Adrenal gland (tissue), 12 donors: ENCODE data around the gene PTGFRN. TPM values are rescaled to one million over a fixed set of nuclear protein-coding genes. Genes with fewer than 3 reads are reported as not detected.

Experiments used
- DNase-seq, 7 donors: peaks; one replicate each; pipeline ENCODE4 v3.0.0-alpha.2; 2019 to 2020
- H3K27ac ChIP-seq, 5 donors: fragments of 200-600 bp; sonication (generic) in 4 of 5; 1 replicate in 3 of 5; 2 replicates in 2 of 5; pipeline versions ENCODE4 v1.5.1 to v1.8.0; 2016 to 2020; ENCODE audit warnings: mild to moderate bottlenecking in 1 of 5
- H3K27me3 ChIP-seq: fragments of 200-600 bp; 2 replicates; pipeline ENCODE4 v1.8.0; 2021
- H3K36me3 ChIP-seq, 2 donors: fragments of 200-600 bp; replicated peaks in 1 of 2; 1 replicate in 1 of 2; 2 replicates in 1 of 2; pipeline versions ENCODE4 v1.5.1 to v1.8.0; 2018 to 2022
- H3K4me1 ChIP-seq, 2 donors: fragments of 200-600 bp; replicated peaks in 1 of 2; 1 replicate in 1 of 2; 2 replicates in 1 of 2; pipeline versions ENCODE4 v1.5.1 to v1.8.0; 2018 to 2021
- H3K4me3 ChIP-seq, 4 donors: fragments of 200-600 bp; sonication (generic) in 3 of 4; one replicate each; pipeline ENCODE4 v1.5.1; 2016 to 2018
- H3K9me3 ChIP-seq, 3 donors: fragments of 200-600 bp; sonication (generic) in 1 of 3; replicated peaks in 1 of 3; 1 replicate in 2 of 3; 2 replicates in 1 of 3; pipeline versions ENCODE4 v1.5.1 to v1.8.0; 2016 to 2021
- POLR2A ChIP-seq, 2 donors: fragments of 450-650 bp; IDR thresholded peaks; one replicate each; pipeline ENCODE4 v1.6.1; 2017; ENCODE audit warnings: antibody characterized with exemption in 2 of 2, mild to moderate bottlenecking in 2 of 2, moderate library complexity in 1 of 2
- WGBS, 4 donors: extraction: QIAGEN DNeasy Blood & Tissue Kit in 2 of 4; methylation state at CpG; one replicate each; pipeline versions ENCODE4 v1.1.5 to v1.1.7; 2013 to 2017; 5-methylcytosine and 5-hydroxymethylcytosine counted together
- intact Hi-C, 2 donors: fragments of 100-400 bp; cut with DNase I; formaldehyde crosslinking; loops; one replicate each; pipeline versions ENCODE4 v1.14.1 to v1.15.0; 2022 to 2023
- polyA plus RNA-seq, 3 donors: library from polyadenylated mRNA; stranded (reverse); fragments of 200-250 nt in 2 of 3; fragments of 350-450 nt in 1 of 3; fragmentation: Illumina TruSeq in 1 of 3; extraction: RNeasy Lipid Tissue Mini Kit (QIAGEN cat#74804) in 1 of 3; gene quantifications; one replicate each; pipeline ENCODE4 v1.2.3, GENCODE V29; 2013 to 2014
- total RNA-seq, 9 donors: library from RNA; depleted of rRNA in 4 of 9; stranded (reverse); fragments of >200 nt in 4 of 9; fragments of 120-200 nt in 1 of 9; fragmentation: NEBNext Ultra II Directional in 1 of 9; extraction: Animal tissue kit (Norgen Biotek cat#: 25700) in 1 of 9; gene quantifications; one replicate each; pipeline versions ENCODE4 v1.1.0 to v1.2.4, GENCODE V29; 2013 to 2023
- TF ChIP-seq, protein P1 (sequence below), 6 experiments: fragments of 450-650 bp in 4 of 6; fragments of 200-600 bp in 2 of 6; sonication (generic) in 1 of 6; IDR thresholded peaks; 1 replicate in 5 of 6; 2 replicates in 1 of 6; pipeline versions ENCODE4 v1.5.1 to v1.8.0; 2016 to 2021; ENCODE audit warnings: antibody characterized with exemption in 6 of 6, mild to moderate bottlenecking in 2 of 6, moderate library complexity in 1 of 6
- donor health status: healthy with polysubstance abuse.
- donor health status: Bipolar disorder and iron deficiency.
- donor health status: DM: yes; HTN: yes; CAD: no.
- donor health status: DM: no; HTN: no; CAD: no.
- donor health status: DM: no; HTN: no; CAD: no.
- donor health status: DM: yes; HTN: yes; CAD: no.

PTGFRN gene
- total and polyA plus RNA-seq, 12 donors: 63.3 to 173 (median 67.4) TPM

DNA sequence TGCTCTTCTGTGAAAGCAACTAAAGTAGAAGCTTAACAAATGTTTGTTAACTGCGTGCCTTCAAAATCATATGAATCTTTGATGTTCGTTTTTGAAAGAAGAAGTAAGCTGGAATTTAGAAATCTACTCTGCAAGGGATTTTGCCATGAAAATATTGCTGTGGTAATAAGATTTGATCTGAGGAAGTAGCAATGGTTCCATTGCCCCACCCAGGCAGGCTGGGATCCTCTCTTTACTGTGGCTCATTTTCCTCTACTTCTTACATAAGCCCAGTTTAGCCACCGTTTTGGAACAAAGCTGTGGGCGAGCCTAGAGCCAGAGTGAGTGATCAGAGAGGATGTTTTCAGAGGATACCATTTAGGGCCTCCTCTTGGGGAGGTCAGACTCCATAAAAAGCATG, 20.3 kb upstream of the PTGFRN start:
- WGBS, 4 donors: 49 to 61% (median 60%) methylated on average over 4 of the region's 4 CpGs
- H3K4me3 ChIP-seq: no peak overlapping the region
- intact Hi-C loops: no loop called here
- TF ChIP-seq POLR2A (IDR thresholded peaks at IDR 0.05): no peak
- TF ChIP-seq, protein P1, sequence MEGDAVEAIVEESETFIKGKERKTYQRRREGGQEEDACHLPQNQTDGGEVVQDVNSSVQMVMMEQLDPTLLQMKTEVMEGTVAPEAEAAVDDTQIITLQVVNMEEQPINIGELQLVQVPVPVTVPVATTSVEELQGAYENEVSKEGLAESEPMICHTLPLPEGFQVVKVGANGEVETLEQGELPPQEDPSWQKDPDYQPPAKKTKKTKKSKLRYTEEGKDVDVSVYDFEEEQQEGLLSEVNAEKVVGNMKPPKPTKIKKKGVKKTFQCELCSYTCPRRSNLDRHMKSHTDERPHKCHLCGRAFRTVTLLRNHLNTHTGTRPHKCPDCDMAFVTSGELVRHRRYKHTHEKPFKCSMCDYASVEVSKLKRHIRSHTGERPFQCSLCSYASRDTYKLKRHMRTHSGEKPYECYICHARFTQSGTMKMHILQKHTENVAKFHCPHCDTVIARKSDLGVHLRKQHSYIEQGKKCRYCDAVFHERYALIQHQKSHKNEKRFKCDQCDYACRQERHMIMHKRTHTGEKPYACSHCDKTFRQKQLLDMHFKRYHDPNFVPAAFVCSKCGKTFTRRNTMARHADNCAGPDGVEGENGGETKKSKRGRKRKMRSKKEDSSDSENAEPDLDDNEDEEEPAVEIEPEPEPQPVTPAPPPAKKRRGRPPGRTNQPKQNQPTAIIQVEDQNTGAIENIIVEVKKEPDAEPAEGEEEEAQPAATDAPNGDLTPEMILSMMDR (IDR thresholded peaks at IDR 0.05): no peak
- H3K36me3 ChIP-seq: no peaks in the 10 kb centered on the region
- DNase-seq: peak in 1 of 7 donors; percentile 34
- no peaks in the 10 kb centered on the region for H3K4me1 ChIP-seq
- no peak overlapping the region for H3K27ac ChIP-seq
- H3K9me3 ChIP-seq: no peaks in the 10 kb centered on the region
- H3K27me3 ChIP-seq: no peaks in the 10 kb centered on the region

DNA sequence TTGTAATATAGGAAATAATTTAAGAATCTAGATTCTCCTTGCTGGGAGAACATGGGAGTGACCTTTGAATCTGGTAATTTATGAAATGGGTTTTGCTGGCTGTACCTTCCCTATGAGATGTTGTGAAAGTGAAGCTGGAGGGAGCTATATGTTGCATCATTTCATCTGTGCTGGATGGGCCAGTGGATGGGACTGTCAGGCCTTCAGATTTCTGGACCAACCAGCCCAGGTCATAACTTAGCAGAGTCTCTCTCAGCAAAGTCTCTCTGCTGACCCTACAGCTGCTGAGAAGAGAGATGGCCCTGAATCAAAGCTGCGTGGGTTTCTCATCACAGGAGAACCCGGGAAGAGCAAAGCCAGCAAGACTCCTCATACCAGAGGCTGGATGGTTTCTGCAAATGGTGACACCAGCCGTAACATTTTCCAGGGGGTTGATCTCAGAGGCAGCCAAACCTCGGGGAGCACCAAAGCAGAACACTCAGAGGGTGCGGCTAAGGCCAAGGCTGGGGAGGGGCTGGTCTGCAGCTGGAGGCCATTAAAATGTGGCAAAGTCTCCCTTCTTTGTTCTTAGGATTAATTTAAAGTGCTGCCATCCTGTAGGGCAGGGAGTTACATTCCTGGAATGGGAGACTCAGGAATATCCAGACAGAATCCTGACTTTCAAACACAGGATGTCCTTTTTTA, 18.2 kb upstream of the PTGFRN start:
- no peak for TF ChIP-seq POLR2A (IDR thresholded peaks at IDR 0.05)
- TF ChIP-seq, protein P1 (IDR thresholded peaks at IDR 0.05): no peak
- Histone ChIP-seq H3K27me3 (no peaks in the 10 kb centered on the region), H3K9me3 (peaks cover 0 to 7% (median 0%) of the 10 kb centered on the region in 3 donors), H3K36me3 (no peaks in the 10 kb centered on the region), H3K4me3 (no peak overlapping the region), H3K27ac (no peak overlapping the region), H3K4me1 (no peaks in the 10 kb centered on the region)
- no peak for DNase-seq
- WGBS, 4 donors: 68 to 80% (median 73%) methylated on average over 4 to 5 of the region's 5 CpGs
- intact Hi-C loops: no loop called here

DNA sequence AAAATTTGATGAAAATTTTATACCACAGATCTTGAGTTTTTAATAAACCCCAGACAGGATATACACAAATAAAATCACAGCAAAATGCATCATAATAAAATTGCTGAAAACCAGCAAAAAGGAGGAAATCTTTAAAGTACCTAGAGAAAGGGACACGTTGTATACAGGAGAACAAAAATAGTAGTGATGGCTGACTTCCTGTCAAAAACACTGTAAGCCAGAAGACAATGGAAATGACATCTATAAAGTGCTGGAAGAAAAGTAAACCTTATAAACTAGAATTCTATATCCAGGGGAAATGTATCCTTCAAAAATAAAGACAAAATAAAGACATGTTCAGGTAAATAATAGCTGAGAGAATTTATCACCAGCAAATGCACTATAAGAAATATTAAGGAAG, 14.6 kb upstream of the PTGFRN start:
- H3K27ac ChIP-seq: no peak overlapping the region
- no peaks in the 10 kb centered on the region for H3K4me1 ChIP-seq
- peaks cover 0 to 7% (median 0%) of the 10 kb centered on the region in 3 donors for H3K9me3 ChIP-seq
- H3K36me3 ChIP-seq: no peaks in the 10 kb centered on the region
- H3K4me3 ChIP-seq: no peak overlapping the region
- no peak for TF ChIP-seq POLR2A (IDR thresholded peaks at IDR 0.05)
- TF ChIP-seq, protein P1 (IDR thresholded peaks at IDR 0.05): no peak
- WGBS, 4 donors: 65 to 77% (median 71%) methylated on average over 1 of the region's 1 CpG
- no peak for DNase-seq
- intact Hi-C loops: no loop called here
- H3K27me3 ChIP-seq: no peaks in the 10 kb centered on the region

DNA sequence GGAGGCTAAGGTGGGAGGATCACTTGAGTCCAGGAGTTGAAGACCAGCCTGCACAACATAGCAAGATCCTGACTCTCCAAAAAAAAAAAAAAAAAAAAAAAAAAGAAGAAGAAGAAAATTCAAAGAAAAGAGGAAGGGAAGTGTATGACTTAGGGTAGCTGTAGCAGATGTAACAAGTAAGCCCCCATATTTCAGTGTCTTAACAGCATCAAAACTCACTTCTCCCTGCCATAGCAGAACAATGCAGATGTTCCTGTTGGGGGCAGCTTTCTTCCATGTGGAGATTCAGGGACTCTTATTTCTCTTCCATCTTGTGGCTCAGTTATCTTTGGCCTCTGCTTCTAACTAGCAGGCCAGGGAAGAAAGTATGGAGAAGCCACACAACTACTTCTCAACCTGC, 10.2 kb upstream of the PTGFRN start:
- no peak overlapping the region for H3K4me3 ChIP-seq
- H3K27ac ChIP-seq: no peak overlapping the region
- H3K4me1 ChIP-seq: peaks cover 0 to under 1% of the 10 kb centered on the region in 2 donors
- no peak for DNase-seq
- TF ChIP-seq, protein P1 (IDR thresholded peaks at IDR 0.05): no peak
- no peak for TF ChIP-seq POLR2A (IDR thresholded peaks at IDR 0.05)
- no peaks in the 10 kb centered on the region for H3K27me3 ChIP-seq
- H3K9me3 ChIP-seq: peaks cover 0 to 7% (median 0%) of the 10 kb centered on the region in 3 donors
- no peaks in the 10 kb centered on the region for H3K36me3 ChIP-seq
- intact Hi-C loops: no loop called here
